Measurements from ENCODE around the gene POLR1E.

- TF ChIP-seq CTCF (IDR thresholded peaks at IDR 0.05) (no peak), POLR2A (IDR thresholded peaks at IDR 0.05) (no peak)
Measured at GRCh38 chr9:37451628-37452027, 34.1 kb upstream of the POLR1E start.
